ENCODE results near the gene PPA2.

The PPA2 gene

DNA sequence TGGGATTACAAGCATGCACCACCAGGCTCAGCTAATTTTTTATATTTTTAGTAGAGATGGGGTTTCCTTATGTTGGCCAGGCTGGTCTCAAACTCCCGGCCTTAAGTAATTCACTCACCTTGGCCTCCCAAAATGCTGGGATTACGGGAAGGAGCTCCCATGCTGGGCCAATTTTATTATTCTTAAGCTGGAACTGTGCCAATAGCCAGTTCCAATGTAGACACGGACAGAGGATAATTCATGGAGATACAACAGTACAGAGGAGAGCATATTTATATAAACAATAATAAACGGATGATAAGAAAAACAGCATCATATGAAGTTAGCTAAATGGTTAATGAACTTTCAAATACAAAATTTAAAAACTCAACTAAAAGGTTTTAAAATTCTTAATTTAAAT, 87.8 kb downstream of the PPA2 start:
- DNase-seq = no peak

DNA sequence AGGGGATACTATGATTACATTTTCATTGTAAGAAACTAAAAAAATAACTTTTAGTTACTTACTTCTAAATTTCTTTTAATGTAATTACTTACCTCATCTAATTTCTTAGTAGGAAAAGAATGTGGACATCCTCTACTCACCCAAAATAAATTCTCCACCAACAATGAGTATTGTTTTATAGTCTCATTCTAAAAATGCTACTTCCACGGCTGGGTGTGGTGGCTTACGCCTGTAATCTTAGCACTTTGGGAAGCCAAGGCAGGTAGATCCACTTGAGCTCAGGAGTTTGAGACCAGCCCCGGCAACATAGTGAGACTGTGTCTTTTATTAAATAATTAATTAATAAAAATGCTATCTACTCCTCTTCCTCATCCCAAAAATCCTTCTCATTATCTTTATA, 99.8 kb downstream of the PPA2 start:
- no peak for DNase-seq

DNA sequence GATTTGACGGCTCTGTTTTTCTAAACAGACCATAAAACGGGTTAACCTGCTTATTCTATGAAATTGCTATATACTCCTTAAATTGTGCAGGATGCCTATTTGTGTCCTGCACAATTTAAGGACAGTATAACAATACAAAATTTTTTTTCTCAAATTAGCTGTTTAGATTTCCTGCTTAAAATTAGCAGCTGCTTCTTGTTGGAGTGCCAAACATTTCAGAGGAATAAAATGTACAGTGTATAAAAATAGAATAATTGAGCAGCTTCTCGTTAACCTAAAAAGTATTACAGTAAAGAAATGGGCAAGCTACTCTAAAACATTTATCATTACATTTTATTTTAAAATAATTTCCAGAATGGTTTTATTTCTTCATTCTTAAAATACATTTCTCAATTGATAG, 100.5 kb downstream of the PPA2 start:
- no peak for DNase-seq

DNA sequence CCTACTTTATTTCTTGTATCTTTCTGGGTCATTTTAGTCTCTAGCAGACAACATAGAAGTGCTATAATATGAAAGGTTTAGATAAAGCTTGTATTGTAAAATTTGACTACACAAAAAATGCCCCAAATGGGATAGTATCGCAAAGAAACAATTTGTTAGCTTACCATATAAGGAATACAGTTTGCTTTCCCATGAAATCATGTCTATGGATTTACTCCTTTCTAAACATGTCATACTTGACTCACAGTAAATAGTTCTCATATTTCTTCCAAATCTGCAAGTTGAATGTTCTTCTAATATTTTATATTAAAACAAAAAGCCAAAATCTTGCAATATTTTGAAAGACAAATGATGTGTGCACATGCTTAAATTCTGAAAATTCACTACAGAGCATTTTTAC, 103.9 kb downstream of the PPA2 start:
- DNase-seq = no peak

DNA sequence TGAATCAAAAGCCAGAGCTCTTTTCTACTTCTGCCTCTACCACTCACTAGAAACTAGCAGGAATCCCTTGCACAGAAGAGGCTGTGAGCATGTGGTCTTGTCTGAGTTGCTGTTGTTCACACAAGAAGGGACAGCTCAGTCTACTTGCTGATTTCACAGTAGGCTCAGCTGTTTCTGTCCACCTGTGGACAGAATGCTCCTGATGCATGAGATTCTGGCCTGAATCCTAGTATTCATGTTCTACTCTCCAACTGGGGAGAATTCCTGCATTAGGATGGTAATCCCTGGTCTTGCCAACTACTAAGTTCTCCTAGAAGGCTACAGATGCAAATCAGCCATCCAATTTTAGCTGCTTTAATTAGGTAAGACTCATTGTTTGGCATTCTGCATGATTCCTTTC, 112.8 kb downstream of the PPA2 start:
- no peak for DNase-seq

DNA sequence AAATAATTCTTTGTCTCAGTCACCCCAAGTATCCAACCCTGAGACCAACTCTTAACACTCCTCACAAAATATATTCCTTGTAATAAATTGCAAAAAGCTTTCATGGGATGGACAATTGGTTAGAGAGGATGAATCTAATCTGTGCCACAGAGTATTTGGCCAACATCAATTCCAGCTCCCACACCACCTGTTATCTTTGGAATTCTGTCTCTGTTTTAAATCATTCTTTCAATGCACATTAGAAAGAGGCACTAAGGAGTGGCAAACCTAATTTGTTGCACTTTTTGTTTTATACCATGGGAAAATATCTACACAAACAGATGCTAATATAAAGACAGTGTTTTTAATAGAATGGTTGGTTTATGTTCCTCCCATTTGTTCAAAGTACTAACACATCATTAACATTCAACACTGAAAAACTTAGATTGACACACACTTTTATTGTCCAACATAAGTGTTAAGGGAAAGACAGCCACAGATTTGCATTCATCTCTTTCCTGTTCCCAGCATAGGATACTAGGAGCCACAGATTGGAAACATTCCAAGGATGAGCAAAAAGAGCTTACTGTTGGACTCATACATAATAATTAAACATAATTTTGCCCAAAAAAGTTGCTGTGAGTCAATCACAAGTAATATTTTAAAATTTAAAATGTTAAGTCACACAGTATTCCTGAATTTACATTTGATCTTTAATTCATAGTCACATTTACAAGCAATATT, 116.4 kb downstream of the PPA2 start:
- DNase-seq = no peak

DNA sequence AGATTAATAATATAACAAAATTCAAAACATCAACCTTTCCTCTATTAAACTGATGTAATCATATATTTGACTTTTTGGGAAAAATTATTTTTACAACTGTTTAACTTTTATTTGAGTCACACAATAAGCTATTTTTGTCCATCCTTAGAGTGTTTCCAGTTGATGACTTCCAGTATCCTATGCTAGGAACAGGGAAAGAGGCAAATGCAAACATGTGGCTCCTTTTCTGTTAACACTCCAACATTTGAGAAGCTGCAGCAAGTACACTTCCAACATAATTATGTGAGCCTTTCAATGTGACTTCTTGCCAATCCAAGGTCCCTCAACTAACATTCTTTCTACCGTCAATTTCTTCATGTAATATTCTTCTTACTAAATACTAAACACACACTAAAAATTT, 117.7 kb downstream of the PPA2 start:
- no peak for DNase-seq

DNA sequence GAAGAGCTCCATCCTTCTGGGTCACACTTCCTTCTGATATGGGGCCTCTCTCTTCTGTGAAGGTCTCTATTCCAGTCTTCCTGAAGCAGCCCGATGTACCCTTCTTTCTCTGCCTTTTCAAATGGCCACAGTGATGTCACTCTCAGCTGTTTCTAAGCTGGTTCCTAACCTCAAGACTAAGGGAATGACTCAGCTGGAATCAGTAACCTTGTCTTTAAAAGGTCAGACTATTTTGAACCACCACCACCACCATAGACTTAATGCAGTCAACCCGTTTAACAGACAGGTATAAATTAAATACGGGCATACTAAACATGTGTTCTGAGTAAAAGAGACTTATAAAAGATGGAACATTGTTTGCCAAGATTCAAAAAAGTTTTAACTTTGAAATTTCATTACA, 121.0 kb downstream of the PPA2 start:
- no peak for DNase-seq

DNA sequence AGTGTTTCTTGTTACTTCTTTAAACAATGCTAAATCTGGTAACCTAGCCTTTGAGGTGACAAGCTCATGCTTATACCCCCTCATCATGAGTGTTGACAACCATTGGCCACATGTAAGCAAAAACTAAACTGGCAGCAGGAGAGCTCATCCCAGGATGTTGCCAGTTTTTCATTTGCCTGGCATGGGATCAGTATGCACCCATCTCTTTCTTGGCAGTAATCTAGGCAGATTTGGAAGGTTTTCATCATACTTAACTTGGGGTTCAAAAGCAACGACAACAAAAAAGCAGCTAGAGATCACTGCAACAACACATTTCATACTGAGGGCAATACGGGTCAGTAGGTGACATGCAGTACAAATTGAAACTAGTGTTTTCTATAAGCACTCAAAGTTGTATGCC, 122.0 kb downstream of the PPA2 start:
- DNase-seq = no peak

DNA sequence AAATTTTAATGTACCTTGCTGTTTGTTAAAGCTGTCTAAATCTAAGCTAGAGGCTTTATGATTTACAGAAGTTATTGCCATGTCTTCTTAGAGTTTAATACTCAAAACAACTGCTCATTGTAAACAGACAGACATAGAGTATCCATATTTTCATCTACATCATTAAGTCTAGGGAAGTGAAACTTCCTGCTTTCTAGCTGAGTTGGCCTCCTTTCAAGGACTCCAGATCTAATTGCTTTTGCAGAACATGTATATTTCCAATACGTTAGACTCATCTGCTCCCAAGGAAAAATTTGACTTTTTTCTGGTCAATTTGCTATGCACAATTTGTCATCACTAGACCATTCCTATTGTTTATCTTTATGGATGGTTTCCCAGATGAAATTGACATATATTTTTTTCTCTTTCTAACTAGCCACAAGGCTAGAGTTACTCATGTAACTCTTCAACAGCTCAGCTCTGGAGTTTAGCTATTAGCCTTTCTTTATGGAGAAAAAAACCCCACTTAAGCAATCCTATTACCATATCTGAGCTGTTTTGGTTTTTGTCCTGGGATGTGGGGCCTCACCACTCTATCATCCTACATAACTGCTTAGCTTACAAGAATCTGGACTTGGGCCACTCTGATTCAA, 122.9 kb downstream of the PPA2 start:
- no peak for DNase-seq

DNA sequence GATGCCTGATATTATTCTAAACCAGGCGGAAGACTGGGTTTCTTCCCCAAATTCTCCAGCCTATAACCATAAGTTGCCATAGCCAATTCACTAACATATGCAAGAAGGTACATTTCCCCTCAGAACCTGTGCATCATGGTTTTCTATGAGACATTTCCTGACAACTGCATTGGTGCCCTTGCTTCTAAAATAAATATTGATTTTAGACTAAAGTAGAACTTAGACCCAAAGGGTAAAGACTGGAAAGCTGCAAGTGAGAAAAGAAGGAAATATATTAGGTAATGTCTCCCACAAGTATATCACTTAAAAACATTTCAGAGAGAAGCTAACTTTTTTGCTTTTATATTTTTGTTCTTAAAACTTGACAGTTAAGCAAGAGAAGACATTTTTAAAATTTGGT, 125.1 kb downstream of the PPA2 start:
- DNase-seq = no peak

DNA sequence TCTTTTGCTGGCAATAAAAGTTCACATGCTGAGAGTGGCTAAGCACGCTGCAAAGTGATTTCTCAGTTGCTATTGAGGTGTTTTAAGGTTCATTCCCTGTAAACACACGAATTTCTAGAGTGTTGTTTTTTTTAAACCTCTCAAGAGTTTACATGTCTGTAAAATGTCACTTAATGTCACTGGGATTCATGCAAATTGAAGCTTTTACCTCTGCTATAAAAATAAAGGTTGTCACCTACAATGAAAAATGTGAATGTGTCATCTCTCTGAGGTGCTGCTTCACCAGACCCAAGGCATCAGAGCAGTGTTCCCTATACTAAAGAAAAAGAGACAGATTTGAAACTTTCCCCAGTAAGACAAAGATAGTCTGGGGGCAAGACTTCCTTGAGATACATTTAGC, 127.0 kb downstream of the PPA2 start:
- no peak for DNase-seq

DNA sequence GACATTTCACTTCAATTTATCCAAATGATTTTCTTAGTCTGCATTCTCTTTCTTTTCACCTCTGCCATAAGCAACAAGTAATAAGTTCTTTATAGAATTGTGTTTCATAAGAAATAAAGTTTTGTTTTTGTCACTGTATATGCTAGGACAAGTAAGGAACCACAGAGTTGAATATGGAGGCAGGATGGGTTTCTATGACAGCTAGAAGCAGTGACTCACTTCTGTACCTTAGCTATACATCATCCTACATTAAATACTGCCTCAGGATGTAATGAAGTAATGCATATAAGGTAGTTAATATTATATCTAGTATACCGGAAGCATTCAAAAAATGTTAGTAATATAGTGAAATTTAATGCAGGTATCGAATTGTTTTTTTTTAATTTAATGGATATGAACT, 128.0 kb downstream of the PPA2 start:
- no peak for DNase-seq

DNA sequence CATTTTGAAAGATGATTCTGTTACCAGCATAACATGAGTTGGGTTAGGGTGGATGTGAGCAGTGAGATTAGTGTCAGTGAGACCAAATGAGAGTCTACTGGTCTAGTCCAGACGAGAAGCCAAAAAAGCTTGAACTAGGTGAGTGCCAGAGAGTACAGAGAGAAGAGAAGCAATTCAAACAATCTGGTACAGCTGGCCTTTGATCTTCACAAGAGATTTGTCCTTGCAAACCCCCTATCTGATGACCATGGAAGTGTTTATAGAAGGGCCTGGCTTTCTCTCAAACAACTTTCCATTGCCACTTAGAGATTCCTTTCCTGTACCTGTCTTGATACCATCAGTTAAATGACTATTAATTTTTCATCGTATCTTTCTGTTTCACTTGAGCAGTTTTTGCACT, 128.5 kb downstream of the PPA2 start:
- DNase-seq = no peak

DNA sequence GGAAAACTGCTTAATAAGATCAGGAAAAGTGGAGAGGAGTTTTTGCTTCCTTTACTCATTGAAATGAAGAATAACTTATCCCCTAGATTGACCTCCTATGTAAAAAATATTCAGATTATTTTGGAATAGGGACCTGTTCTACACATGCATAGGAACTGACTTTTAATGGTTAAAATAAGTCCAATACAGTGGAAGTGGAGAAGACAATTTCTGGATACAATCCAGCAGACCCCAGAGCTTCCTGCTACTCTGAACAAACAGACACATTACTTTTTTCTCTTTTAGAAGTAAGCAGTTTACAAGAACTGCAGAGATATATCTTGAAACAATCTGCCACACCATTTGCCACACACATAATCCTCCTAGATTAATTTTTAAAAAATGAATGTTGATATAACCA, 129.7 kb downstream of the PPA2 start:
- no peak for DNase-seq

DNA sequence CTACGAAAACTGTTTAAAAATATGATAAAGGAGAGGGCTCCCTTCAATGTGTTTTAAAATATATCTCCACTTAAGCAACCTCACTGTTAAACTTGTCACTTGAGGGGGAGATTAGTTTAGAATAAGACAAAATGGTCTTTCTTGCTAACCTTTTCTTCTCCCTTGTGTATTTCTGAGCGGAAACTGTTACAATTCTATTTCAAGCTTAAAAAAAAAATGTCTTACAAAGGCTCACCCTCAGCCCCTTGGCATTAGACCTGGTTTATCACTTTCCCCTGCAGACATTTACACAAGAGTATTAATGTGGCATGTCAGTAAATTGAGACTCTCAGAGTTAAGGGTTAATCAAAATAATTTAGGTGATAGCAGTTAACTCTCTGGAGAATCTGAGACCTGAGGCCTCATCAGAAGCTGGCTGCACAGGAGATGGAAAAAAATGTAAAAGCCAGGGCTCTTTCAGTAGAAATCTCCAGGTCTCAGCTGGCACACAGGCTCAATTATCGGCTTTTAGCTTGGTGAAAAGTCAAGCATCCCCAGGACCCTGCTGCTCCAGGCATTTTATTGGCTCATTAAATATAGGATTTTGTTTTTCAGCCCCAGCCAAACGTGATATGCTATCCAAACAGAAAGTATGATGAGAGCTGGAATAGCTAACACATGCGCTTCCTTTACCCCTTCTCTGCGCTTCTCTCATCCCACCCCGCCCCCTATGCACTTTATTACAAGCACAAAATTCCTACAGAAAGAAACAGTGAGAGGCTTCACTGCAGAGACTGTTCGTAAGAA, 130.5 kb downstream of the PPA2 start:
- no peak for DNase-seq

DNA sequence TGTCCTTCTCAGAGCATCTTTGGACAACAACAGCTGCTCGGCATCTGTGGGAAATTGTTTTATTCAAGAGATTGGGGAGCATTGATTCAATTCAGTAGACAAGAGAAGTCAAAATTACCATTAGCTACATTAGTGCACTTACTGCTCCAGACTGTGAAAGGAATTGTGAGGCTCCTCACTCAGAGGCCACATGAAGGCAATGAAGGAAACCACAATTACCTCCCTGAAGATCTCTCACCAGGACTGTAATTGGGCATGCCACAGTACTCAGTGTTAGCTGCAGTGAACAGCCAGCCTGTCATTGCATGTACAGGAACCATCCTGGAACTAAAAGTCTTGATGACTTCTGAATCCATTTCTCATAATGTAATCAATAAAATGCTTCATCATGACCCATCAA, 144.8 kb downstream of the PPA2 start:
- DNase-seq = no peak

DNA sequence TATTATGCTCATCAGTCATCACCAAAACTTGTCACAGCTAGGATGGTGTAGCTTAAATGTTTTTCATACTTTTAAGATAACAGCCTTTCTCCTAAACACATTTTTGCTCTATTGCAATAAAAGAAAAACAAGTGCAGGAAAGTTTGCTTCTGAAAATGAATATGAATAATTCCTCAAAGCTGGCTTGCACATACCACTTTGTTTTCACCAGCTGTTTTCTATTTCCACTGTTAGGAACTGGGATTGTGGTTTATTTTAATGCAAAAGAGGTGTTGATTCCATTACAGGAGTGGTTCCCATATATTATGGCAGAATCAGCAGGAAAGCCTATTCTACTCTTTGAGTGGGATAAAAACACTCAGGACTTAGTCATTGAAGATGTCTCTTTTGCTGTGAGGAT, 145.9 kb downstream of the PPA2 start:
- no peak for DNase-seq

DNA sequence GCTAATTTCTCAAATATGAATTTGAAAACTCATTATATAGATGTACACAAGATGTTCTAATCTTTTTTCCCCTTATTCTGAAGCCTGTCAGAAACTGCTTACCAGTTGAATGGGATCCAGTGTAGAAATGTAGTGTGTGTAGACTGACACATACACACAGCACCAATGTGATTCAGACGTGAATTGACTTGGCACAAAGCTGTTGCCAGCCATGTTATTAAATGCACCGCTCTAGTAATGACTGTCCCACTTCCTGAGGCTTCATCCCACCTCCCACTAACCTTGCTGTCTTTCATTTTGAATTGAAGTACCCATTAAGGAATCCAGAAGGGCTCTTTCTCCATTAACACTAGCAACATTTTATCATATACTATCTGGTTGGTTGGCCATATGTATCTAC, 146.6 kb downstream of the PPA2 start:
- no peak for DNase-seq

All from stimulated activated CD8-positive, alpha-beta memory T cell treated with anti-CD3 and anti-CD28 coated beads, Interleukin-4, amount 100 ng/mL, for 48 hours (primary cell).